B cell (primary cell): ENCODE results near the gene LIMK2.

Experiments used
- CTCF ChIP-seq: fragments of 200-600 bp; IDR thresholded peaks from one replicate; pipeline ENCODE4 v1.8.0; 2022; ENCODE audit warnings: antibody characterized with exemption, mild to moderate bottlenecking
- EZH2 ChIP-seq: IDR thresholded peaks from 2 replicates; pipeline ENCODE4 v1.6.1; 2012; ENCODE audit warnings: borderline replicate concordance, low read depth, mild to moderate bottlenecking, moderate library complexity, low read length; ENCODE audit not compliant: insufficient read depth, poor library complexity, severe bottlenecking

DNA sequence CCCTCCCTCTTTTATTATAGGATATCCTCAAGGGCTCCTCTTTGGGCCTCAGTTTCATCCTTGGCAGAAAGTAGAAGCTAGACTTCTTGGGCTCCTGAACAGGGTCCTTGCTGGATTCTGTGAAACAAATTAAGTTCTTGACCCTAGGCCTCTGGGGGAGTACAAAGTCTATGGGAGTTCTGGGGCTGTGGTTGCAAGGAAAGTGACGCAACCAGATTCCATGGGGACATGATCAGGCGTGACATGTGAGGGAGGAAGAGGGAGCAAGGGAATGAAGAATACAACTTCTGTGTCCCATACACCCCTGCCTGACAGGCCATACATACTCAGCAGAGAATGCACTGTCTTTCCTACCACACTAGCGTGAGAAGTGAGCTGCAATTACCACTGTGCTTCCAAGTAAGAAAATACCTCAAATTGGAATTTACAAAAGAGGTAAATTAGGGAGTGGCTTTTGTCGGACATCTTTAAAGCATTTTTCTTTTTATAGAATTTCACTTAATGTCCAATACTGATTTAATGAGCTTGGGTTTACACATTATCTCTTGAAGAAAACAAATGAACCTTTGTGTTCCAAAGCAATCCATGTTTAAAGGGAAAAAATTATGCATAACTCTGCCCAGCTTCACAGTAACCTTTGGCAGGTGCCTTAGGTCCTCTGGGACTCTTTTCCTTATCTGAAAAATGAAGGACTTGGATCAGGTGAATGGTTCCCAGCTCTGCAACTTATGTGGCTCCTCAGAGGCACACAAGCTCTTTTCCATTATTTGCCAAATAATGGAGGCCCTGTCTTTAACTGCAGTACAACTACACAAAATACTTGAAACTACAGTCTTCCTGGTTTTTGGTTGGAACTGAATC is 38.9 kb downstream of the LIMK2 start:
- TF ChIP-seq CTCF, result no peak
- no peak for TF ChIP-seq EZH2
